Stimulated activated CD4-positive, alpha-beta T cell treated with anti-CD3 and anti-CD28 coated beads, Interleukin-1b, Interleukin-23, amount 100 ng/mL, for 48 hours (primary cell): ENCODE data around the gene UBIAD1.

Experiments
- DNase-seq: peaks from one replicate; pipeline ENCODE4 v3.0.0-alpha.2; 2020

UBIAD1 gene

DNA sequence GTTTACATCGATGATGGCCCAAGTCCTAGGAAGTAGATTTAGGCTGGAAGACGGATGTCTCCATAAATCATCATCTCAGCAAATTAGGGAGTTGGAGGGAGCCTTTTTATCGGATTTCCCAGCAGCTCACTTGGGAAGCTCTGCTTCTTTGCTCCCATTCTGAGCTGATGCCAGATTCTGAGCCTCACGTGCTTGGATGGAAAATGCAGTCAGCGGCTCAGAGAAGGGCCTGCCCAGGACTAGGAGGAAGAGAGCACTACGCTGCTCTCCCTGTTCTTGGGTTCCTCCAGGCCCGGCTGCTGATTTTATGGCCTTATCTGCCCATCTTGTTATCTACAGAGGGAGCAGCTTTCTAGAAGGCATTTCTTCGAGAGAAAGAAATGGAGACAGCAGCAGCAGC is 42.0 kb downstream of the UBIAD1 start:
- no peak for DNase-seq

DNA sequence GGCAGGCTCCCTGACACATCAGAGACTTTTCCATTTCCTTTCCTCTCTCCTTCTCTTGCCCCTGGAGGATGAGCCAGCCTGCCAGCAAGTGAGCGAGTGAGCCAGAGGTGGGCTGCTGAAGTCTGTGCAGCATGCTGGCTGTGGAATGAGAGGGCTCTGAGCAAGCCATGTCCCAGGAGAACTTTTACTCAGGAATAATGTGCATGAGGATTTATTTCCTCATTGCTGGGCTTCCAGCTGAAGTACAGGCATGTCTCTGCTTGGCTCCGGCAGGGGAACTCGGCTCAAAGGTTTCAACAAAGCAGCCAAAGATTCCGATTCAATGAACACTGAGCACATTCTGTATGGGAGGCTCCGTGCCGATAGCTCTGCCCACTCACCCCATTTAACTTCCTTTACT is 43.7 kb downstream of the UBIAD1 start:
- no peak for DNase-seq

DNA sequence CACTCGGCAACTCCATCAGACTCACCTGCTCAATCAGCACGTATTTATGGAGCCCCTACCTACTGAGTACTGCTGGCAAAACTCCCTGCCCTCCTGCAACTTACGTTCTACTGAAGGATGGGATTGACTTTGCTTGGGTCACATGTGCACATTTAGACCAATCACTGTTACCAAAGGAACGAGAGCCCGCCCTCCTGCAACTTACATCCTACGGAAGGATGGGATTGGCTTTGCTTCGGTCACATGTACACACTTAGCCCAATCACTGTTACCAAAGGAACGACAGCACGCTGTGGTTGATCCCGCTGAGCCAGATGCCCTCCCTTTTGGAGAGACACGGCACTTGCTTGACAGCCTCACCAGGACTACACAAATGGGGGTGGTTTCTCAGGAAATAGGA is 46.0 kb downstream of the UBIAD1 start:
- DNase-seq: no peak

DNA sequence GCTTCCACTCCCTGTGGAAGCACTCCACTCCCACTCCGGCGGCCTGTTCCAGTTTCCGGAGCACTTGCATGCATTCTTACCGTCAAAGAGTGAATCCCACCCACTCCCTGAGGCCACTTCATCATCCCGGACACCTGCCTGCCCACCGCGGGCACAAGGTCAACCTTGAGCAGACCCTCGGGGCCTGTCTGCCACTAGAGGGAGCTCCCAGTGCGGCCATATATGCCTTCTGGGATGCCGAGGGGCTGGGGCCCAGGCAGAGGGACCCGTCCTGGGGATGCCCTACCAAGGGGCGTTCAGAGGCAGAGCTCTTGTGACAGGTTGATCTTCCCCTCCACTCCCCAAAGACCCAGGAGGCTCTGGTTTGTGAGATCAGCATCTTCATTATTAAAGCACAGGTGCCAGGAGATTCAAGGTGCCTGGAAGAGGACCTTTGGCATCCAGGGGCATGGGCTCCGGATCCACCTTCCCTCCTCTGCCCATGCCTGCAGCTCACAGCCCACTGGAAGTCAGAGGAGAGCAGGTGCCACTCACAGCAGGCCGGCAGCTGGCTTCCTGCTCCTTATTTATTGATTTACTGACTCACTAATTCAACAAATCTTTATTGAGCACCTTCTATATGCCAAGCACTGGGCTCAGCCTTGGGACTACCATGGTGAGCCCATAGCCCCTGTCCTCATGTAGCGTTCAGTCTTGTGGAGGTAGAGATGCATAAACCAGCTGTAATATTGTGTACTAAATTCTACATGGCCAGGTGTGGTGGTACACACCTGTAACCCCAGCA is 47.3 kb downstream of the UBIAD1 start:
- peak; percentile 36 for DNase-seq

DNA sequence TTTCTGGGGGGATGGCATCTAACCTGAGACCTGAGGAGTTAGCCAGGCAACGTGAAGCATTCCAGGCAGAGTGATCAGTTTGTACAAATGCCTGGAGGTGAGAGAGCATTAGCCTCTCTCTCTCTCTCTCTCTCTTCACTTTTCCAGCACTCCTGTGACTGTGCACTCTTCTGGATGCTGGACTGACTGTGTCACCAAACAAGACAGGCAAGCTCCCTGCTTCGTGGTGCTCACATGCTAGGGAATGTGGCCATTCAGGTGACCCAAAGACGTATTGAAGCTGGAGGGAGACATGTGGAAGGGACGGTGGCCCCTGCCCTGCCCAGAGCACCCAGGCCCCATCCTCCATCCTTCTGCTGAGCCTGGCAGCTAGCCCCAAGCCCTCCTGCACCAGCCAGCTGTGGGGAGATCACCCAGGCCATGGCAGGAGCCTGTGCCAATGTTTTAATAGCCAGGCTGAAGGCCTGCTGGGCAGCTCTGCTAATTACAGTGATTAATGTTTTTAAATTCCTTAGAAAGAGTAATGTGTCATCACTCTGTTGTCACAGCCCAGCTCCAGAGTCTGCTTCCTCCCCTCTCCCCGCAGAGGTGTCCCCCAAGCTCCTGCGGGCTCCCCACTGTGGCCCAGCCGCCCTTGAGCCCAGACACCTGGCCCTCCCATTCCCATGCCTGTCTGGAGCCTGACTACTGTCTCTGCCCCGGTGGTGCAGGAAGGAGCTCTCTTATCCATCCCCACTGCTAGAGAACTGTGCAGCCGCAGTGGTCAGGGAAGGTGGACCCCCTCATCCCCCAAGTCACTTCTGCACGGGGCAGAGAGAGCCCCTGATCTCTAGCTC is 48.9 kb downstream of the UBIAD1 start:
- no peak for DNase-seq

DNA sequence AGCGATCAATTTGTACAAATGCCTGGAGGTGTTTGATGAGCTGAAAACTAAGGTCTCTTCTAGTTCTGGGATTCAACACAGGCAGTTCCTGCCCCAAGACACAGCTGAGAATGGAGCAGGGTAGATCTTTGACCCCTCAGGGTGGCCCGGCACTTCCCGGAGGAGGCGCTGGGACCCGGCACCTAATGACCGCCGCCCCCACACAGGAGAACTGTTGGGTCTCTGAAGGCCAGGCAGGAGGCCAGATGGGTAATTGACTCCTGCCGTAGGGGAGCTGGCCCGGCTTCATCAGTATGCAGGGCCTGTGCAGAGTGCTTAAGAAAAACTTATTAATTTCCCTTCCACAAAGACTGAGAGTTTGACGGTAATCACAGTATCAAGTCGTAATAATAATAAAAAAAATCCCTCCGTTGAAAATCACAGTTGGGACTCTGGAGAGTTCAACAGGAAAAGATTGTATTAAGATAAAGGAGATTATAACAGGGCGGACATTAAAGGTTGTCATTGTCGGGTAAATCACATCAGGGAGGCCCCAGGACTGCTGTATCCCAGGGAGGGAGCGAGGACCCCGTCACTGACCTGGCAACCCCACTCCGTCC is 51.7 kb downstream of the UBIAD1 start:
- DNase-seq: no peak

DNA sequence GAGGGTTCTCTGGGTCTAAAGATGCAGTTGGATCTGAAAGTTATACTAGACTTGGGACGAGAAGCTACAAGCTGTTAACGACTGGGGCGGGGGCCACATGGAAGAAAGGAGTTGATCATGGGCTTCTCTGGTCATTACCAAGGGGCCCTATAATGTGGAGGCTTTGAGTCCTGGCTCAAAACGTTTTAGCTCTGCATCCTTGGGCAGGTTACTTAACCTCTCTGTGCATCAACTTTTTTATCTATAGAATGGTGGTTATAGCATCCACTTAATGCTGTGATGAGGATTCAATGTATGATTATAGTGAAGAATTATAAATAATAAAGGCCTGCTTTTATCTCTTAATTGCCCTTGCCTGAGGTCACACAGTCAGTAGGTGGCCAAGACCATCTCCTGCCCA is 53.1 kb downstream of the UBIAD1 start:
- DNase-seq: no peak

DNA sequence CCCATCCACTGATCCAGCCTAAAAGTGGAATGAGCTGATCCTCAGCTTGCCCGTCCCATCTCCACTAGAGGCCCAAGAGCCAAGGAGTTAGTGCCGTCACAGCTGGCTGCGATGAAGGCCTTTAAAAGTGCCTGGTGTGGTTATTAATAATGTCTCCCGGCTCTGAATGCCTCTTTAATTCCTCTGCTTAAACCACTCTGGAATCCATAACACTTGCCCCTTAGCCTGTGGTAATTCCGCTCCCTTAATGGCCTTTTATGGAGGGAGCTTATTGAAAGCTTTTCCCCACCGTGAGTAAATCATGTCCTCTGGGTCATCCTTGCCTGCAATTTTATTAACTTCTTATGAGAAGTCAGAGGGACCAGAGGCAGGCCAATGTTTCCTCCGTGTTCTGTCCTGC is 55.4 kb downstream of the UBIAD1 start:
- no peak for DNase-seq

DNA sequence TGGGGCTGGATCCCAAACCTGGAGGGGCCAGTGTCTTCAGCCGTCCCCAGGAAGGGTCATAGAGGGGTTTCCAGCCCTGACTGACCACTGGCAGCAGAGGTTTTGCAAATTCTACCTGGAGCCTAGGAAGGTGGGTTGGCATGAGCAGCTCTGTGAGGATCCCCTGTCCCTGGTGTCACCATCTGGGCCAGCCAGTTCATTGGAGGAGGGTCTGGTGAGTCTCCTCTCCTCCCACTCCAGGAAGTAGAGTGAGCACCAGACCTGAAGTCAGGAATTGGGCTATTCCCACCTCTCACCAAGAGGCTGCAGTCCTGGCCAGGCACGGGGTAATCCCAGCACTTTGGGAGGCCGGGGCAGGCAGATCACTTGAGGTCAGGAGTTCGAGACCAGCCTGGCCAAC is 57.4 kb downstream of the UBIAD1 start:
- DNase-seq: no peak

DNA sequence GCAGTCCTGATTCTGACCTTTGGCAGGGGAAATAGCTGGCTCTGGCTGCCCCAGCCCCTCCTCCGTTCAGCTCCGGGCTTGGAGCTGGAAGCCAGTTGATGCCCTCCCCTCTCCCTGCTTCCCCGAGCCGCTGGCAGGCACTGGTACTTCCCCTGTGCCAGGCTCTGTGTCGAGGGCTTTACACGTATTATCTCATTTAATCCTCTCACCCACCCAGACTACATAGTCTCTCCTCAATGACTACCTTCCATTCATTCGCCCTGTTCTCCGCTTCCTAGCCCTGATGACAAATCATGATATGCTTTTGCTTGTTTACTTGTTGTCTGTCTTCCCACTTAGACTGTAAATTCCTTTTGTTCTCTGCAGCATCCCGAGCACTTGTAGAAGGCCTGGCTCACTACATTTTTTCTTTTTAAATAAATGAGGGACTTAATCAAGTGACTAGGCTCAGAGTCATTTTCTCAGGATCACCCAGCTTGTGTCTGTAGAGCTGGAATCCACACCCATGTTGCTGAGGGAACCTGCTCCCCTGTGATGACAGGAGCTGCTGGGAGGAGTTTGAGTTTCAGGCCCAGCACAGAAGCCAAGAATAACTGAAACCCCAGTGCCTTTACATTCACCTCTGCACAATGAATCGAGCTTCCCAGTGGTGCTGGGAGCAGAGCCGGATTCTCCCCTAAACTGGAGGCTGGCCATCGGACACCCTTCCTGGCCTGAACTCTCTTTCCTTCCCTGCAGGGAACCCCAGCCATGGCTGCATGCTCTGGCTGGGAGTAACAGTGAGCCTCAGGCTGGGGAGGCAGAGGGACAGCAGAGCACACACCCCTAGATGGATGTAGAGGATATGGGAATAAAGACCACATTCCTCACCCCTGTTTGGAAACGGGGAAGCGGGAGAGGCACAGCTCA is 58.3 kb downstream of the UBIAD1 start:
- DNase-seq: no peak

DNA sequence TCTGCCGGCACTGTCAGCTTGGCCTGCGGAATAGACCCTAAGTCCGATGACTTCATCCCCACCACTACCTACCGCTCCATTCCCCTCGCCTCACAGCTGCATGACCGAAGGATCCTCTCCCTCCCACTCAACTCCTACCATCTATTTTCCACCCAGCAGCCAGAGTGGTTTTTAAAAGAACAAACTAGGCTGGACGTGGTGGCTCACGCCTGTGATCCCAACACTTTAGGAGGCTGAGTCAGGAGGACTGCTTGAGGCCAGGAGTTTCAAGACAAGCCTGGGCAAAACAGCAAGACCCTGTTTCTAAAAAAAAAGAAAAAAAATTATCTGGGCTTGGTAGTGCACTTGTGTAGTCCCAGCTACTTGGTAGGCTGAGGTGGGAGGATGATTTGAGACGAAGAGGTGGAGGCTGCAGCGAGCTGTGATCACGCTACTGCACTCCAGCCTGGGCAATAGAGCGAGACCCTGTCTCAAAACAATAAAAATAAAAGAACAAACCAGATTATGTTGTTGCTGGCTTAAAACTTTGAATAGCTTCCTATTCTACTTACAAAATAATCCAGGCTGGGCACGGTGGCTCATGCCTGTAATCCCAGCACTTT is 59.0 kb downstream of the UBIAD1 start:
- DNase-seq: no peak

DNA sequence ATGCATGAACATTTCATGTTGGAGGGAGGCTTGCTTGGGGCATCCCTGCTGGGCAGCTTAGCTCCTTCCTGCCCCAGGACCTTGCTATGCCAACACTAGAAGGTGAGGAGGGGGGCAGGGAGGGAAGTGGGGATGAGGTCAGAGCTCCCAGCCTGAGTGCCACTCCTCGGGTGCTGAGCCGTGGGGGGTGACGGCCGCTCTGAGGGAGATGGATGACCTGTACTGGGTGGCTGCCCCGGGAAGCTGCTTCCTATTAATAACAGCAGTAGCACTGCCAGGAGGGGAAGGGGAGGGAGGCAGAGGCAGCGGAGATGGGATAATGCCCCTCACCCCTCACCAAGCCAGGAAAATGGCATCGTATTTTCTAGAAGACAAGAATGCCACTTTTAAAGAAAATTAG is 60.6 kb downstream of the UBIAD1 start:
- DNase-seq: no peak

DNA sequence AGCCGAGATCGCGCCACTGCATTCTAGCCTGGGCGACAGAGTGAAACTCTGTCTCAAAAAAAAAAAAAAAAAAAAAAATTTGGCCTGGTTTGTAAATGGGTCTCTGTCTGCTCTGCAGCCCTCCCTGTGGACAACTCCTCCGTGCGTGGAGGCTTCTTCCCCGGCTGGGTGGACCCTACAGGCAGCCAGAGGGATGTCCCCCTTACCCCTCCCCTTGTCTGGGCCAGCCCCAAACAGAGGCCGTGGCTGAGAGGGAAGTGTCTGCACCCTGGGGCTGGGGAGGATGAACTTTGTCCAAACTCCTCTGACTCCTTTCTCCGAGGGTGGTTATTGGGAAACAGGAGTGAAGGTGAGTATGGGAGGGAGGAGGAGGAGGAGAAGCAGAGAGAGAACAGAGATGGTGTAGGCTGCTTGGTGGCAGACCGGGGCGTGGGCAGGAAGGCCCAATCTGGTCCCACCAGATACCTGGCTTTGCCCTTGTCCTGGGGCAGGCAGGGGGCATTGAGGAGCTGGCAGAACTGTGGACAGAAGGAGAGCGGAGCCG is 61.3 kb downstream of the UBIAD1 start:
- DNase-seq: no peak

DNA sequence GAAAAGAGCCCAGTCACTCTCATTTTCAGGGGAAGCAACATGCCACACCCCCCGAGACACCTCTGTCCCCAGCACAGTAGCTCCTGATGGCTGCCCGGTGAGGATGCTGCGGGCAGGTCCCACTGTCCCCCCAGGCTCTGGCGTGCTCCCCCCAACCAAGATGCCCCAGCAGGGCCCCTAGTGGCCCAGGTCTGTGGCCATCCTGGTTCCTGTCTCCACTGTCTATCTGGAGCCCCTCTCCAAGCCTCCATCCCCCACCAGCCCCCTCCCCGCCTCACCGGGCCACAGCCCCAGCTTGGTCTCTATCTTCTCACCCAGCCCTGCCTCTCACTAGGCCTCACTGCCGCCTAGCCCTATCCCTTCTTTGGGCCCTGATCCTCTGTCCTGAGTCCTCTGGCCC is 61.8 kb downstream of the UBIAD1 start:
- DNase-seq: no peak

DNA sequence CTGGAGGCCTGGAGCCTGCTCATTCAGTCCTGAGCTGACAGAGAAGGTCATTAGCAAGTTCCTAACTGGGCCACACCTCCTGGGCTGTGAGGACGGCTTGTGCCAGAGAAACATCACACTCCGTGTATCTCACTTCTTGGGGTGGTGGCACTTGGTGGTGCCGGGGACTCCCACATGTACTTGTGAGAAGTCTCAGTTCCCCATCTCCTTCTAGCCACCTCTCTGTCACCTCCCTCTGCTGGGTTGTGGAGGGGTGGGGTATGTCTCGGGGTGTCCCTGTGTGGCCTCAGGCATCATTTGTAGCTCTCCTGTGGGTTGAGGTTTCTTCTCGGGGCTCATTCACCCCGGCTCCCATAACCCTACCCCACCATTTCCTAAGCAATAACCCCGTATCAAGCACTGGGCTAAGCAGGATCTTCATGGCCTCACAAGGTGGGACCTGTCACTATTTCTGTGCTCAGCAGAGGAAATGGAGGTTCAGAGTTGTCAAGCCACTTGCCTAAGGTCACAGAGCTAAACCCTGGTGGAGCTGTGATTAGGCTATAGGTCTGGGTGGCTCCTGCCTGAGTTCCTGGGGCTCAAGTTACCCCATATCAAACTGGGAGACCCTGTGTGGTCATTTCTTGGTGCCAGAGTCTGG is 62.5 kb downstream of the UBIAD1 start:
- no peak for DNase-seq

DNA sequence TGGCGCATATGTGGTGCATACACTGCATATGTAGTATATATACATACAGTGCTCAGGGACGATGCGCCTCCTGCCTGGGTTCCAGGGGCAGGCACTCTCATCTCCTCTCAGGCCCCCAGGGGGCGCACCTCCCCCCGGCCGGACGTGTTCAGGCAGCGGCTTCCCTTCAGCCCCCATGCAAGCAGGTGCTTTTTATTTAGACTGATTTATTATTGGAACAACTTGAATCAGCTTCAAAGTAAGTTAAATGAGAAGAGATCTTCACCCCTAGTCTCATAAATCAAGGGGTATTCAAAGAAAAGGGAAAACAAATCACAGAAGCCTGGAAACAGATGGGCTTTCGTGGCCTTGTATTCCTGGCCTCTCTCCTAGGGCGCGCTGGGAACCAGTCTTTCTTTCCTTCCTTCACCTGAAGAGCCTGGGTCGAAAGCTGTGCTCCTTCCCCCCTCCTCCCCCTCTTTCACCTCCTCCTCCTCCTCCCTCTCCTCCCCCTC is 64.6 kb downstream of the UBIAD1 start:
- peak; percentile 72 for DNase-seq
